K562 (cell line): ENCODE measurements around the gene TBC1D2. TPM values are rescaled to one million over a fixed set of nuclear protein-coding genes. Genes with fewer than 3 reads are reported as not detected.

ENCODE experiments used
- ATAC-seq: fragments of 200-7000 bp; cut with Tn5 transposase; 3 replicates; pipeline ENCODE4 v1.9.1; 2020; ENCODE audit warnings: moderate library complexity
- BruUV-seq: library from RNA; stranded (reverse); fragments of 400-500 nt; replicated peaks from 2 replicates; lab custom pipeline; 2021; lab: Mats Ljungman, UMichigan
- CTCF ChIA-PET: fragments of 300-600 bp; formaldehyde crosslinking; extraction: SDS; loops from one replicate; lab custom pipeline; 2021; ENCODE audit warnings: low intra/inter-chr PET ratio; lab: Yijun Ruan, JAX
- POLR2A ChIA-PET: fragments of 300-600, 350-650 bp; sonication (Branson Sonifier 250); formaldehyde crosslinking; extraction: SDS; loops from one replicate; lab custom pipeline; 2021; ENCODE audit warnings: antibody characterized with exemption, inconsistent platforms; lab: Yijun Ruan, JAX
- DNase-seq, 4 experiments: peaks; one replicate each; pipeline versions ENCODE4 v3.0.0 to v3.0.0-alpha.2; 2011 to 2018; ENCODE audit warnings: low spot score in 3 of 4, mixed read lengths in 3 of 4; ENCODE audit errors: extremely low read depth in 1 of 4
- FAIRE-seq: peaks from 2 replicates; lab custom pipeline; 2011; peaks lifted over from hg19 to GRCh38; lab: Jason Lieb, UNC
- H2AFZ ChIP-seq: 2 replicates; pipeline ENCODE4 v1.6.0; 2011; ENCODE audit warnings: low read depth, low read length, control low read depth, inconsistent platforms
- H3K27ac ChIP-seq: fragments of 200-600 bp; 3 replicates; pipeline ENCODE4 v1.8.0; 2011; ENCODE audit warnings: low read depth, mild to moderate bottlenecking, control low read depth, inconsistent platforms, low read length, moderate library complexity, mixed read lengths; ENCODE audit errors: extremely low read depth
- H3K27me3 ChIP-seq, 2 experiments: fragments of 300-600 bp in 1 of 2; 2 replicates in 1 of 2; 3 replicates in 1 of 2; pipeline versions ENCODE4 v1.6.0 to v1.8.0; 2011; ENCODE audit warnings: inconsistent platforms in 2 of 2, low read length in 2 of 2, mild to moderate bottlenecking in 1 of 2, mixed read lengths in 1 of 2, moderate library complexity in 1 of 2; ENCODE audit not compliant: control insufficient read depth in 2 of 2, insufficient read depth in 2 of 2
- H3K36me3 ChIP-seq: fragments of 300-600 bp; 3 replicates; pipeline ENCODE4 v1.8.0; 2011; ENCODE audit warnings: mild to moderate bottlenecking, low read length, inconsistent platforms; ENCODE audit not compliant: control insufficient read depth, insufficient read depth
- H3K4me1 ChIP-seq, 2 experiments: fragments of 200-600 bp in 1 of 2; replicated peaks in 1 of 2; 2 replicates in 1 of 2; 3 replicates in 1 of 2; pipeline versions ENCODE4 v1.5.1 to v1.8.0; 2011; ENCODE audit warnings: inconsistent platforms in 2 of 2, low read length in 2 of 2, mild to moderate bottlenecking in 1 of 2, mixed read lengths in 1 of 2, moderate library complexity in 1 of 2; ENCODE audit not compliant: control insufficient read depth in 2 of 2, insufficient read depth in 2 of 2
- H3K4me2 ChIP-seq: 2 replicates; pipeline ENCODE4 v1.6.1; 2011; ENCODE audit warnings: low read length, control low read depth, inconsistent platforms, mixed read lengths; ENCODE audit not compliant: insufficient read depth
- H3K4me3 ChIP-seq: fragments of 200-600 bp; sonication (generic), shearing (Covaris generic); 2 replicates; pipeline ENCODE4 v1.5.1; 2016; ENCODE audit warnings: control low read depth, inconsistent platforms
- H3K79me2 ChIP-seq: fragments of 200-600 bp; 3 replicates; pipeline ENCODE4 v1.8.0; 2011; ENCODE audit warnings: low read length, inconsistent platforms; ENCODE audit not compliant: control insufficient read depth, insufficient read depth
- H3K9ac ChIP-seq, 2 experiments: 2 replicates each; pipeline versions ENCODE4 v1.6.0 to v1.6.1; 2011; ENCODE audit warnings: low read depth in 2 of 2, low read length in 2 of 2, control low read depth in 1 of 2, inconsistent platforms in 1 of 2, mild to moderate bottlenecking in 1 of 2, mixed read lengths in 1 of 2; ENCODE audit not compliant: insufficient read depth in 1 of 2
- H3K9me1 ChIP-seq: one replicate; pipeline ENCODE4 v1.6.0; 2011; ENCODE audit warnings: inconsistent platforms, mild to moderate bottlenecking, low read length, moderate library complexity; ENCODE audit not compliant: control insufficient read depth, insufficient read depth
- H3K9me3 ChIP-seq: replicated peaks from 2 replicates; pipeline ENCODE4 v1.5.1; 2011; ENCODE audit warnings: low read depth, low read length, inconsistent platforms; ENCODE audit not compliant: control insufficient read depth, insufficient read depth
- H4K20me1 ChIP-seq: replicated peaks from 2 replicates; pipeline ENCODE4 v1.6.1; 2011; ENCODE audit warnings: low read length, inconsistent platforms, mixed read lengths; ENCODE audit not compliant: control insufficient read depth, insufficient read depth
- ARID3A ChIP-seq: IDR thresholded peaks from 2 replicates; pipeline ENCODE4 v1.6.1; 2012; ENCODE audit warnings: low read depth, low read length, improper control_type of control experiment, borderline replicate concordance
- ARNT ChIP-seq, 2 experiments: fragments of 450-650 bp; IDR thresholded peaks; 2 replicates each; pipeline ENCODE4 v1.6.1; 2016; ENCODE audit warnings: mild to moderate bottlenecking in 1 of 2
- ATF6 ChIP-seq: sonication (generic); formaldehyde crosslinking; IDR thresholded peaks from 2 replicates; pipeline ENCODE4 v1.4.0; 2020; ENCODE audit warnings: mild to moderate bottlenecking, missing genetic modification reagents
- FOXA1 ChIP-seq: fragments of 450-650 bp; IDR thresholded peaks from 2 replicates; pipeline ENCODE4 v1.6.1; 2016; ENCODE audit warnings: mild to moderate bottlenecking, borderline replicate concordance
- HIVEP1 ChIP-seq: fragments of 250-450 bp; sonication (Bioruptor Pico); IDR thresholded peaks from 2 replicates; pipeline ENCODE4 v1.4.0; 2020; ENCODE audit warnings: mild to moderate bottlenecking
- IFI16 ChIP-seq: fragments of 250-450 bp; sonication (Bioruptor Pico); IDR thresholded peaks from 2 replicates; pipeline ENCODE4 v2.1.2; 2022; ENCODE audit warnings: mild to moderate bottlenecking, inconsistent platforms
- MAFF ChIP-seq: IDR thresholded peaks from 2 replicates; pipeline ENCODE4 v1.6.1; 2012; ENCODE audit warnings: low read length, improper control_type of control experiment
- MBD1 ChIP-seq: fragments of 250-450 bp; sonication (Bioruptor Pico); IDR thresholded peaks from 2 replicates; pipeline ENCODE4 v1.8.0; 2022; ENCODE audit warnings: inconsistent platforms
- MEIS2 ChIP-seq: fragments of 450-650 bp; IDR thresholded peaks from 2 replicates; pipeline ENCODE4 v1.6.1; 2014; ENCODE audit warnings: mild to moderate bottlenecking; ENCODE audit not compliant: partially characterized antibody
- SOX6 ChIP-seq: fragments of 450-650 bp; IDR thresholded peaks from 2 replicates; pipeline ENCODE4 v1.6.1; 2014; ENCODE audit warnings: mild to moderate bottlenecking
- SPI1 ChIP-seq: IDR thresholded peaks from 2 replicates; pipeline ENCODE4 v1.6.1; 2011; ENCODE audit warnings: low read depth, low read length, control low read depth, borderline replicate concordance
- TEAD1 ChIP-seq, 2 experiments: fragments of 450-650 bp in 1 of 2; sonication (generic) in 1 of 2; formaldehyde crosslinking; IDR thresholded peaks; 2 replicates each; pipeline versions ENCODE4 v1.4.0 to v1.8.0; 2020 to 2022; ENCODE audit warnings: mild to moderate bottlenecking in 2 of 2, missing genetic modification reagents in 1 of 2
- TEAD4 ChIP-seq, 2 experiments: sonication (generic) in 1 of 2; formaldehyde crosslinking in 1 of 2; IDR thresholded peaks; 2 replicates each; pipeline versions ENCODE4 v1.6.1 to v1.8.0; 2012 to 2022; ENCODE audit warnings: borderline replicate concordance in 1 of 2, inconsistent platforms in 1 of 2, low read length in 1 of 2, mild to moderate bottlenecking in 1 of 2, missing genetic modification reagents in 1 of 2
- ZBED1 ChIP-seq: IDR thresholded peaks from 2 replicates; pipeline ENCODE4 v1.6.1; 2014
- ZBTB12 ChIP-seq: fragments of 250-450 bp; sonication (Bioruptor Pico); IDR thresholded peaks from 2 replicates; pipeline ENCODE4 v1.4.0; 2020
- WGBS: fragments of 100-300 bp; shearing (Covaris generic); methylation state at CpG from one replicate; pipeline ENCODE4 v1.1.6; 2016; ENCODE audit warnings: low coverage, mixed read lengths; ENCODE audit not compliant: insufficient coverage; ENCODE audit errors: missing lambda C conversion rate; 5-methylcytosine and 5-hydroxymethylcytosine counted together
- in situ Hi-C: fragments of 300-500 bp; cut with MboI; formaldehyde crosslinking; loops from 4 replicates; pipeline ENCODE4 v1.15.0; 2018; ENCODE audit warnings: inconsistent platforms, mixed read lengths
- intact Hi-C: fragments of 100-400 bp; cut with micrococcal nuclease; formaldehyde crosslinking; loops from 2 replicates; pipeline ENCODE4 v1.14.2; 2022
- polyA plus RNA-seq, 8 experiments: library from polyadenylated mRNA; depleted of rRNA in 4 of 8; stranded (reverse) in 5 of 8; unstranded in 3 of 8; fragments of >200 nt; fragmentation: Nextera tagmentation in 2 of 8; fragmentation: Illumina TruSeq in 1 of 8; extraction: Ambion mirVana in 2 of 8; extraction: Trizol in 1 of 8; gene quantifications; 2 replicates each; pipeline versions ENCODE4 v1.2.1 to v1.2.3, GENCODE V29; 2011 to 2014; ENCODE audit warnings: inconsistent platforms in 1 of 8, missing spikeins in 1 of 8
- total RNA-seq, 7 experiments: library from RNA; depleted of rRNA in 6 of 7; stranded (reverse); fragments of >200 nt in 6 of 7; fragmentation: Illumina TruSeq in 2 of 7; extraction: Trizol in 2 of 7; gene quantifications; 2 replicates each; pipeline versions ENCODE4 v1.2.1 to v1.2.3, GENCODE V29; 2011 to 2021; ENCODE audit warnings: low replicate concordance in 1 of 7

Gene TBC1D2
- total and polyA plus RNA-seq, 9 of the 15 experiments (the other 6 are each of a cell fraction or from before 2014, with no cell fraction given), result 0.10 to 7.0 (median 2.5) TPM

GRCh38 chr9:98276907-98277469, 21.5 kb upstream of the TBC1D2 start (continued):
- TF ChIP-seq SOX6 (no peak), MBD1 (CRISPR knock-in tag) (0 out of 2 replicates have a peak, but pooled peaks have one; percentile 15), IFI16 (CRISPR knock-in tag) (no peak), SPI1 (no peak), TEAD1 (CRISPR knock-in tag; IDR thresholded peaks at IDR 0.05) (peak in 1 of 2 experiments; percentile 23; a peak in 1 of 4 replicates)

GRCh38 chr9:98275159-98275558, 19.7 kb upstream of the TBC1D2 start:
- H3K9me1 ChIP-seq, result no peaks in the 10 kb centered on the region
- peaks cover 4 to 12% of the 10 kb centered on the region in 2 experiments; a peak in 3 of 5 replicates for H3K4me1 ChIP-seq
- FAIRE-seq (no peak), DNase-seq (no peak), ATAC-seq (no peak)
- 97% methylated on average over 2 of the region's 2 CpGs for WGBS
- H3K4me3 ChIP-seq, result no peak overlapping the region
- BruUV-seq, result no TSS peak
- H3K27me3 ChIP-seq, result no peaks in the 10 kb centered on the region
- H2AFZ ChIP-seq, result no peak overlapping the region
- CTCF ChIA-PET, result no interaction called here
- no peaks in the 10 kb centered on the region for H4K20me1 ChIP-seq
- POLR2A ChIA-PET, result no interaction called here
- H3K27ac ChIP-seq, result no peak overlapping the region
- H3K79me2 ChIP-seq, result no peaks in the 10 kb centered on the region
- in situ Hi-C loops, result no loop called here
- no peaks in the 10 kb centered on the region for H3K9me3 ChIP-seq
- H3K9ac ChIP-seq, result no peak overlapping the region
- H3K4me2 ChIP-seq, result no peak overlapping the region
- intact Hi-C loops, result no loop called here
- H3K36me3 ChIP-seq, result no peaks in the 10 kb centered on the region
- TF ChIP-seq ARNT (IDR thresholded peaks at IDR 0.05) (no peak), MEIS2 (no peak), HIVEP1 (CRISPR knock-in tag) (no peak), MAFF (no peak), ARID3A (no peak), ATF6 (CRISPR knock-in tag) (no peak), FOXA1 (no peak), ZBED1 (no peak), TEAD4 (IDR thresholded peaks at IDR 0.05; ENCODE audit: low read length) (no peak), TEAD4 (CRISPR knock-in tag; IDR thresholded peaks at IDR 0.05; ENCODE audit: borderline replicate concordance) (no peak), ZBTB12 (CRISPR knock-in tag) (no peak)
